Heart right ventricle (tissue), 16 donors: ENCODE data around the gene NECAB3. TPM values are rescaled to one million over a fixed set of nuclear protein-coding genes. Genes with fewer than 3 reads are reported as not detected.

Experiments
- ATAC-seq, 8 donors: fragments of 200-7000 bp; cut with Tn5 transposase; one replicate each; pipeline ENCODE4 v1.9.1; 2020; ENCODE audit warnings: mild to moderate bottlenecking in 8 of 8, moderate library complexity in 8 of 8, moderate number of reproducible peaks in 1 of 8
- DNase-seq, 2 donors: peaks; one replicate each; pipeline ENCODE4 v3.0.0-alpha.2; 2020
- H3K27ac ChIP-seq, 10 donors: fragments of 200-600 bp; sonication (generic) in 2 of 10; one replicate each; pipeline versions ENCODE4 v1.5.0 to v1.8.0; 2020 to 2022; ENCODE audit warnings: mild to moderate bottlenecking in 3 of 10
- H3K27me3 ChIP-seq, 7 donors: fragments of 200-600 bp; one replicate each; pipeline ENCODE4 v1.8.0; 2021 to 2022; ENCODE audit warnings: mild to moderate bottlenecking in 2 of 7
- H3K36me3 ChIP-seq, 9 donors: fragments of 200-600 bp; sonication (generic) in 1 of 9; one replicate each; pipeline versions ENCODE4 v1.5.0 to v1.8.0; 2020 to 2022; ENCODE audit warnings: mild to moderate bottlenecking in 2 of 9
- H3K4me1 ChIP-seq, 9 donors: fragments of 200-600 bp; sonication (generic) in 1 of 9; one replicate each; pipeline versions ENCODE4 v1.5.0 to v1.8.0; 2020 to 2022; ENCODE audit warnings: mild to moderate bottlenecking in 4 of 9
- H3K4me3 ChIP-seq, 10 donors: fragments of 200-600 bp; sonication (generic) in 2 of 10; one replicate each; pipeline versions ENCODE4 v1.5.0 to v1.8.0; 2020 to 2022; ENCODE audit warnings: mild to moderate bottlenecking in 7 of 10, moderate library complexity in 2 of 10
- H3K9me3 ChIP-seq, 11 donors: fragments of 200-600 bp in 10 of 11; sonication (generic) in 2 of 11; one replicate each; pipeline versions ENCODE4 v1.5.0 to v1.8.0; 2013 to 2022; ENCODE audit warnings: mild to moderate bottlenecking in 2 of 11, control low read depth in 1 of 11, moderate library complexity in 1 of 11
- WGBS, 2 donors: extraction: QIAGEN DNeasy Blood & Tissue Kit; methylation state at CpG; one replicate each; pipeline ENCODE4 v1.1.7; 2013; ENCODE audit warnings: inconsistent platforms in 1 of 2; 5-methylcytosine and 5-hydroxymethylcytosine counted together
- intact Hi-C, 10 donors: fragments of 100-400 bp; cut with DNase I; formaldehyde crosslinking; loops; one replicate each; pipeline versions ENCODE4 v1.11.1 to v1.14.2; 2022
- polyA plus RNA-seq, 2 donors: library from polyadenylated mRNA; stranded (reverse); fragments of 200-250 nt; gene quantifications; one replicate each; pipeline ENCODE4 v1.2.3, GENCODE V29; 2013
- total RNA-seq, 10 donors: library from RNA; stranded (reverse); fragmentation: NEBNext Ultra II Directional in 3 of 10; extraction: Animal tissue kit (Norgen Biotek cat#: 25700) in 3 of 10; gene quantifications; one replicate each; pipeline versions ENCODE4 v1.2.1 to v1.2.4, GENCODE V29; 2021 to 2023
- TF ChIP-seq, protein P1 (sequence below), 9 donors: fragments of 200-600 bp; sonication (generic) in 2 of 9; IDR thresholded peaks; one replicate each; pipeline versions ENCODE4 v1.5.0 to v1.8.0; 2021 to 2022; ENCODE audit warnings: antibody characterized with exemption in 9 of 9, mild to moderate bottlenecking in 5 of 9, moderate library complexity in 1 of 9
- donor health status: Arrhythmogenic right ventricular cardiomyopathy.
- donor health status: ischemic (EF 13 %, LVEDD 7.1; RV severe dilation, severe dysfunction).
- donor health status: healthy with polysubstance abuse.
- donor health status: DM: no; HTN: yes; CAD: no.
- donor health status: DM: no; HTN: no; CAD: no.
- donor health status: ischemic (EF 25% LVEDD 6.9; RV normal size, moderate dysfunction).
- donor health status: ischemic (EF 25% LVEDD 5.7; RV mildly dilated, moderate dysfunction).
- donor health status: healthy.
- donor health status: DM: yes; HTN: yes; CAD: no.
- donor health status: Ischemic cardiomyopathy.
- donor health status: ischemic (EF 35%, LVEDD 5.7; RV mildly dilated, moderate dysfunction).
- donor health status: nonischemic (EF 11% LVEDD 7.7; RV severe dilation, severe dysfunction).
- donor health status: DM: yes; HTN: yes; CAD: no.
- donor health status: PGD.
- donor health status: ischemic (EF 29% LVEDD 5.4; RV normal size, mild dysfunction).
- donor health status: nonischemic (EF 23%, LVEDD 6.1; RV moderate dilation, normal function).

Gene NECAB3
- total and polyA plus RNA-seq, 12 donors = 36.6 to 92.8 (median 77.2) TPM

DNA sequence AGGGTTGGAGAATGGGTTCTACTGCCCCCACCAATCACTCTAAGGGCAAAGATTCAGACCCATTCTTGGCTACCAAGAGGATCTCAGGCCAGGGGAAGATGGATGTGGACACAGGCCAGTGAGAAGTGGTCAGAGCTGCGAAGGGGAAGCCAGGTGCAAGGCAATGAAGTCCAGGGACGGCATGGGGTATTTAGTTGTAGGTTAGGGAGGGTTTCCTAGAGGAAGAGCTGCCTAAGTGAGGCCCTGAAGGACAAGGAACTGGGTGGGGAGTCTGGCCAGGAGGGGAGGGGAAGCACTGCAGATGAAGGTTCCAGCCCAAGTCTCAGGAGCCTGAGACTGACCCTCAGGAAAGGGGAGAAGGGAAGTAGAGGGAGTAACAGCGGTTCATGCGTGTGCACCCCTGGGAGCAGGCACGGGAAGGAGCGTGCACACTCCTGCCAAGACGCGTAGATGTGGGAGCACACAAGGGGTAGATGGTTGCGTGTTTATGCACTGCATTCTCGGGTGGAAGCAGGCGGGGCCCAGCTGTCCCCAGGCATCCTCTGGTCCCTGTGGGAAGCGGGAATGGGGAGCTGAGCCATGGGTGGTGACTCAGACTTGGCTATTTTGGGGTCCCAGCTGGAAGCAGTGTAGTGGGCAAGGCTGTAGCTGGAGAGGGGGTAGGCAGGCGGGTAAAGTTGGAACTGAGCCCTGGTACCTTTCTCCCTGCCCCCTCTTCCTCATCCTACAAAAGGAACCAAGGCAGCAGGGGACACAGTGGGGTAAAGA is 4.2 kb downstream of the NECAB3 start:
- Histone ChIP-seq H3K4me1 (peaks cover 24 to 64% (median 49%) of the 10 kb centered on the region in 9 donors), H3K27ac (no peak overlapping the region), H3K27me3 (no peaks in the 10 kb centered on the region), H3K9me3 (no peaks in the 10 kb centered on the region), H3K4me3 (no peak overlapping the region), H3K36me3 (peaks cover 0 to 30% (median 3%) of the 10 kb centered on the region in 9 donors)
- 51 to 66% methylated on average over 13 of the region's 13 CpGs for WGBS, 2 donors
- DNase-seq (peak in 1 of 2 donors; percentile 11), ATAC-seq (no peak)
- TF ChIP-seq, protein P1, sequence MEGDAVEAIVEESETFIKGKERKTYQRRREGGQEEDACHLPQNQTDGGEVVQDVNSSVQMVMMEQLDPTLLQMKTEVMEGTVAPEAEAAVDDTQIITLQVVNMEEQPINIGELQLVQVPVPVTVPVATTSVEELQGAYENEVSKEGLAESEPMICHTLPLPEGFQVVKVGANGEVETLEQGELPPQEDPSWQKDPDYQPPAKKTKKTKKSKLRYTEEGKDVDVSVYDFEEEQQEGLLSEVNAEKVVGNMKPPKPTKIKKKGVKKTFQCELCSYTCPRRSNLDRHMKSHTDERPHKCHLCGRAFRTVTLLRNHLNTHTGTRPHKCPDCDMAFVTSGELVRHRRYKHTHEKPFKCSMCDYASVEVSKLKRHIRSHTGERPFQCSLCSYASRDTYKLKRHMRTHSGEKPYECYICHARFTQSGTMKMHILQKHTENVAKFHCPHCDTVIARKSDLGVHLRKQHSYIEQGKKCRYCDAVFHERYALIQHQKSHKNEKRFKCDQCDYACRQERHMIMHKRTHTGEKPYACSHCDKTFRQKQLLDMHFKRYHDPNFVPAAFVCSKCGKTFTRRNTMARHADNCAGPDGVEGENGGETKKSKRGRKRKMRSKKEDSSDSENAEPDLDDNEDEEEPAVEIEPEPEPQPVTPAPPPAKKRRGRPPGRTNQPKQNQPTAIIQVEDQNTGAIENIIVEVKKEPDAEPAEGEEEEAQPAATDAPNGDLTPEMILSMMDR (IDR thresholded peaks at IDR 0.05) = no peak
- intact Hi-C loops = loop anchor here in 5 of 10 donors (5.0 kb wide), 2 partner anchors 62 to 213 kb away; partner anchors contain the start of gene ZNF341 (in 1 of the 5)

DNA sequence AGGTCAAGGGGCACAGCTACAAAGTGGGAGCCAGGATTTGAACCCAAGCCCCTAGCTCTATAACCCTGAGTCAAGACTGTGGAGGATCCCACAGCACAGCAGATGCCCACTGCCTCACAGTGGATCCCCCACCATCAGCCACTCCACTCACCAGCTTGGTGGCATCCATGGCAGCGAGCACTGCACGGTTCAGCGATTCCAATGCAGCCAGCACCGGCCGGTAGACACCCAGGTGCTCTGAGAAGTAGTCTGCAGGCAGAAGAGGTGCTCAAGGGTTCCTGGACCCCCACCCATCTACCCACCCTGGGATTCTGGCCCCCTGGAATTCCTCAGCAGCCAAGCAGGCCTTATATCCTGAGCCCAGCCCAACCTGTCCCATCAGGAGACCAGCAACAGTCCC is 5.0 kb downstream of the NECAB3 start:
- TF ChIP-seq, protein P1 (IDR thresholded peaks at IDR 0.05) = no peak
- H3K4me1 ChIP-seq = peaks cover 24 to 64% (median 48%) of the 10 kb centered on the region in 9 donors
- intact Hi-C loops = loop anchor here in 5 of 10 donors (5.0 kb wide), 1 partner anchor 212 kb away; no protein-coding TSS in a partner anchor
- peaks cover 0 to 30% (median 3%) of the 10 kb centered on the region in 9 donors for H3K36me3 ChIP-seq
- no peaks in the 10 kb centered on the region for H3K27me3 ChIP-seq
- no peak for ATAC-seq
- peak in 1 of 2 donors; percentile 10 for DNase-seq
- no peak overlapping the region for H3K27ac ChIP-seq
- 95% methylated on average over 5 of the region's 5 CpGs for WGBS, 2 donors
- H3K4me3 ChIP-seq = no peak overlapping the region
- no peaks in the 10 kb centered on the region for H3K9me3 ChIP-seq

DNA sequence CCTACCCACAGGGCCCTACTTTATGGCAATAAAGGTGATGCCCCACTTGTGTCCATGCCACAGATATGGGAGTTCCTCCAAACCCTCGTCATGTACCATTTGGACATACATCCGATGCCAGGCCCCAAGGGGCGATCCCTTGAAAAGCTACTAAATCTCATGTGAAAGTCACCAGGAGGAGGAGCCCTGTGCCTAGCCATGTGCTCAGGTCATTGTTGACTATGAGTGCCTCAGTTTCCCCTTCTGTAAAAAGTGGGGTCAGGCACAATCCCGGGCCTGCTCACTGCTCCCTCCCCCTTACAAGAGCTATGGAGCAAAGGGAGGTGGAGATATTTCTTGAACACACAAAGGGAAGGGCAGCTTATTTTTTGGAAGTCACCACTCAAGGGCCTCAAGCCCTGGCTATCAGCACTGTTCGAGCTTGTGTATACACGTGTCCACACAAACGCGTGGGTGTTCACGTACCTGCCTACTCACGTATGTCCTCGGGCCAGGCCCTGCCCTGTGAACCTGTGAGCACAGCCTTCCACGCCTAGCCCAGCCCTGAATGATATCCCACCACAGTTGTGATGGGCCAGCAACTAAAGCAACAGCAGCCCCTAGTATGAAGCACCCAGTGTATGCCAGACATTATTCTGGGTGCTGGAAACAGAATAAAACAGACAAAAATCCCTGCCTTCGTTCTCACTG is 5.6 kb downstream of the NECAB3 start:
- peak overlapping the region in 1 of 10 donors; percentile 86 for H3K27ac ChIP-seq
- H3K27me3 ChIP-seq = no peaks in the 10 kb centered on the region
- no peak overlapping the region for H3K4me3 ChIP-seq
- peak in 1 of 2 donors; percentile 13 for DNase-seq
- peaks cover 27 to 66% (median 52%) of the 10 kb centered on the region in 9 donors for H3K4me1 ChIP-seq
- TF ChIP-seq, protein P1 (IDR thresholded peaks at IDR 0.05) = no peak
- ATAC-seq = no peak
- H3K9me3 ChIP-seq = no peaks in the 10 kb centered on the region
- WGBS, 2 donors = 86 to 90% methylated on average over 13 of the region's 13 CpGs
- intact Hi-C loops = loop anchor here in 5 of 10 donors (5.0 kb wide), 1 partner anchor 211 kb away; no protein-coding TSS in a partner anchor
- peaks cover 0 to 30% (median 3%) of the 10 kb centered on the region in 9 donors for H3K36me3 ChIP-seq
